ENCODE measurements around the gene IFT172.

Gene IFT172

DNA sequence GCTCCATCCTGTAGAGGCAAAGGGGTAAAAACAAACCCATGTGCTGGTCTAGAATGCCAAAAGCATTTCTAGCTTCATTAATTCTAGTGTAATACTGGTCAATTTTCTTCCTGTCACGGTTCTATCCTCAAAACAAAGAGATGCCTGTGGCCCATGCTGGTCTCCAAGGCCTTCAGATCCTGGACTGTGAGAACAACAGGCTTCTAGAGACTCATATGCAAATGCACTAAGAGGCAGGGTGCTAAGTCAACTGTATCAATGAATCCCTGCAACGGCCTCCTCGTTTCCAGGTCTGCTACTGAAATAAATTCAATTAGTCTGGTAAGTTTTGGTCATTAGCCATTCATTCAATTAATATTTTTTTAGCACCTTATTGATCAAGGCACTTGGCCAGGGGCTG lies 4.0 kb downstream of the IFT172 start:
- Histone ChIP-seq H3K9me3 (no peaks in the 10 kb centered on the region), H3K4me1 (no peaks in the 10 kb centered on the region), H3K36me3 (peaks cover 3% of the 10 kb centered on the region), H3K27me3 (no peaks in the 10 kb centered on the region), H3K4me3 (ENCODE audit: low read depth, low read length) (no peak overlapping the region)
- no peak for DNase-seq
- TF ChIP-seq, protein P1, sequence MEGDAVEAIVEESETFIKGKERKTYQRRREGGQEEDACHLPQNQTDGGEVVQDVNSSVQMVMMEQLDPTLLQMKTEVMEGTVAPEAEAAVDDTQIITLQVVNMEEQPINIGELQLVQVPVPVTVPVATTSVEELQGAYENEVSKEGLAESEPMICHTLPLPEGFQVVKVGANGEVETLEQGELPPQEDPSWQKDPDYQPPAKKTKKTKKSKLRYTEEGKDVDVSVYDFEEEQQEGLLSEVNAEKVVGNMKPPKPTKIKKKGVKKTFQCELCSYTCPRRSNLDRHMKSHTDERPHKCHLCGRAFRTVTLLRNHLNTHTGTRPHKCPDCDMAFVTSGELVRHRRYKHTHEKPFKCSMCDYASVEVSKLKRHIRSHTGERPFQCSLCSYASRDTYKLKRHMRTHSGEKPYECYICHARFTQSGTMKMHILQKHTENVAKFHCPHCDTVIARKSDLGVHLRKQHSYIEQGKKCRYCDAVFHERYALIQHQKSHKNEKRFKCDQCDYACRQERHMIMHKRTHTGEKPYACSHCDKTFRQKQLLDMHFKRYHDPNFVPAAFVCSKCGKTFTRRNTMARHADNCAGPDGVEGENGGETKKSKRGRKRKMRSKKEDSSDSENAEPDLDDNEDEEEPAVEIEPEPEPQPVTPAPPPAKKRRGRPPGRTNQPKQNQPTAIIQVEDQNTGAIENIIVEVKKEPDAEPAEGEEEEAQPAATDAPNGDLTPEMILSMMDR (IDR thresholded peaks at IDR 0.05; ENCODE audit: low read depth, low read length): no peak

DNA sequence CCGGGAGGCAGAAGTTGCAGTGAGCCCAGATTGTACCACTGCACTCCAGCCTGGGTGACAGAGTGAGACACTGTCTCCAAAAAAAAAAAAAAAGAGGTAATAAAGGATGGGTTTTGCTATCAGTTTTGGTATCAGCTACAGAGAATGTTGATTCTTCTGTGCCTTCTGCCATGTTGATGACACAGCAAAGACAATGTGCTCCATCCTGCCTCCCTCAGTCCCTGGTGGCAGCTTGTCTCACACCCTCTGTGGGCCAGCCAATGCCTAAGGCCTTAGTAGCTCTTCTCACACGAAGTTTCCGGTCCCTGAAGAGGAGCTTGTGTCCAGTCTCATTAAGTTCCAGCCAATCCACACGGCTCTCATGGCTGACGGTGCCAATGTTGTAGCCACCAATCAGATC lies 17.6 kb downstream of the IFT172 start:
- H3K4me3 ChIP-seq (ENCODE audit: low read depth, low read length): no peak overlapping the region
- no peaks in the 10 kb centered on the region for H3K9me3 ChIP-seq
- H3K4me1 ChIP-seq: no peaks in the 10 kb centered on the region
- H3K36me3 ChIP-seq: peaks cover 17% of the 10 kb centered on the region
- H3K27me3 ChIP-seq: no peaks in the 10 kb centered on the region
- DNase-seq: no peak
- TF ChIP-seq, protein P1 (IDR thresholded peaks at IDR 0.05; ENCODE audit: low read depth, low read length): no peak

DNA sequence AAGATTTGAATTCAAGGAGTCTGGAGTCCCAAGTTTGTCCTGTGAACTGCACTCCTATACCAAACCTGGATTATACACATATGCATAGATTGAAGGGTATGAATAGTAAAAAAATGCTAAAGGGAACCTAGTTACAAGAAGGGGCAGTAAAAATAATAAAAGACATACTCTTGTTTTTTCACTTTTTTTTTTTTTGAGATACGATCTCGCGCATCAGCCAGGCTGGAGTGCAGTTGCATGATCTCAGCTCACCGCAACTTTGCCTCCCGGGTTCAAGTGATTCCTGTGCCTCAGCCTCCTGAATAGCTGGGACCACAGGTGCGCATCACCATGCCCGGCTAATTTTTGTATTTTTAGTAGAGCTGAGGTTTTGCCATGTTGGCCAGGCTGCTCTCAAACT lies 25.1 kb downstream of the IFT172 start:
- Histone ChIP-seq H3K4me3 (ENCODE audit: low read depth, low read length) (no peak overlapping the region), H3K9me3 (no peaks in the 10 kb centered on the region), H3K4me1 (no peaks in the 10 kb centered on the region), H3K36me3 (peaks cover 4% of the 10 kb centered on the region), H3K27me3 (no peaks in the 10 kb centered on the region)
- TF ChIP-seq, protein P1 (IDR thresholded peaks at IDR 0.05; ENCODE audit: low read depth, low read length): no peak
- DNase-seq: no peak

DNA sequence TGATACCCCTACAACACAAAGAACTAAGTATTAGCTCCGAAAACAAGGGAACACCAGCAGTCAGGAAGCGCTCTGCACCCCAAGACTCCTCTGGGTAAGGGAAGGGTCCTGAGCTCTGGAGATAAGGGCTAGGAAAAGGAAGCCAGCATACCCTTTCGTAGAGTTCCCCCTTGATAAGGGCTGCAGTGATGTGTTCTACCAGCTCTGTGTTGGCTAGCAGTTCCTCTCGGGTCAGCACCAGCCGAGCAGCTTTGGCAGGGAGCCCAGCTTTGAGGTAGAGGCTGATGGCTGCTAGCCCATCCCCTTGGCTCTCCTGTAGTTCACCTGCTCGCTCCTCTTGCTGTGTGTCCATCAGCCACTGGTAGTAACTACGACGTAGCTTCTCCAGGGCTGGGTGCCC lies 28.4 kb downstream of the IFT172 start:
- no peaks in the 10 kb centered on the region for H3K27me3 ChIP-seq
- H3K4me3 ChIP-seq (ENCODE audit: low read depth, low read length): no peak overlapping the region
- DNase-seq: no peak
- H3K9me3 ChIP-seq: no peaks in the 10 kb centered on the region
- TF ChIP-seq, protein P1 (IDR thresholded peaks at IDR 0.05; ENCODE audit: low read depth, low read length): no peak
- H3K36me3 ChIP-seq: peaks cover 23% of the 10 kb centered on the region
- H3K4me1 ChIP-seq: no peaks in the 10 kb centered on the region

DNA sequence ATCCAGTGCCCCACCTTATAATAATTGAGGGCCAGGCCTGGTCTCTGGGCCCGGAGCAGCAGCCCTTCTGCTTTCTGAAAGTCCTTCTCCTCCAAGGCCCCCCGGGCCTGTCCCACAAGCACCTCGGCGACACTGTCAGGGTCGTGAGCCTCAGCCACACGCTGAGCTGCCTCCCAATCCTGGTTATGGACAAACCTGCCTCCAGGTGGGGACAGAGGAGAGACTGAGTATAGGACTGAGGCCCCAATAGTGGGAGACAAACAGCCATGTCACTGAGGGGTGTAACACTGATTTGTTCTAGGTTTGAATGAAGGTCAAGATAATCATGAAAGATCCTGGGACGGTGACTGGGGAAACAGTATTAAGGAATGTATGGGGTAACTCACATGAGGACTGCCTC lies 35.6 kb downstream of the IFT172 start:
- no peaks in the 10 kb centered on the region for H3K9me3 ChIP-seq
- DNase-seq: no peak
- TF ChIP-seq, protein P1 (IDR thresholded peaks at IDR 0.05; ENCODE audit: low read depth, low read length): no peak
- H3K36me3 ChIP-seq: peaks cover 29% of the 10 kb centered on the region
- H3K4me3 ChIP-seq (ENCODE audit: low read depth, low read length): no peak overlapping the region
- H3K4me1 ChIP-seq: no peaks in the 10 kb centered on the region
- H3K27me3 ChIP-seq: no peaks in the 10 kb centered on the region

DNA sequence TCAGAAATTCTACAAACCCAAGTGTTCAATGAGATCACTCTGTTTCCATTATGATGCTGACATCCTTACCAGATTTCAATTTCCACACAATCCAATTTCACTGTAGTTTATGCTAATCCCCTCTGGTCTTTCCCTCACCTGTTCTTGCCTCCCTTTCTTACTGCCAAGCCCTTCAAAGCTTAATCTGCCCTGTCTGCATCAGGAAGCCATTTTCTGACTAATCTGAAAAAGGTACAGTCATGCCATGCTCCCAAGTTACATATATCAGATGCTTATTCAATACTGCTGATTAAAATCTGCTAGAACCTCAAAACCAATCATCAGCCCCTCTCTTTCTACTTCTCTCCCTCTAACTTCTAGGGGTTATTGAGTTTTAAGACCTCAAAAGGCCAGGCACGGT lies 38.4 kb downstream of the IFT172 start:
- H3K27me3 ChIP-seq: no peaks in the 10 kb centered on the region
- no peak for DNase-seq
- no peaks in the 10 kb centered on the region for H3K9me3 ChIP-seq
- H3K4me1 ChIP-seq: no peaks in the 10 kb centered on the region
- no peak overlapping the region for H3K4me3 ChIP-seq (ENCODE audit: low read depth, low read length)
- TF ChIP-seq, protein P1 (IDR thresholded peaks at IDR 0.05; ENCODE audit: low read depth, low read length): no peak
- peaks cover 17% of the 10 kb centered on the region for H3K36me3 ChIP-seq

Data from BE2C (cell line).